GM04503 (cell line): ENCODE measurements around the gene OR8S1.
"Not testable (repeated sequence)": the region's sequence is repeated elsewhere in the genome, so short reads cannot be mapped to it uniquely, and the experiment has no call there.

Experiments
- DNase-seq: peaks from one replicate; pipeline ENCODE4 v3.0.0-alpha.2; 2012; ENCODE audit warnings: low read depth

The OR8S1 gene, protein sequence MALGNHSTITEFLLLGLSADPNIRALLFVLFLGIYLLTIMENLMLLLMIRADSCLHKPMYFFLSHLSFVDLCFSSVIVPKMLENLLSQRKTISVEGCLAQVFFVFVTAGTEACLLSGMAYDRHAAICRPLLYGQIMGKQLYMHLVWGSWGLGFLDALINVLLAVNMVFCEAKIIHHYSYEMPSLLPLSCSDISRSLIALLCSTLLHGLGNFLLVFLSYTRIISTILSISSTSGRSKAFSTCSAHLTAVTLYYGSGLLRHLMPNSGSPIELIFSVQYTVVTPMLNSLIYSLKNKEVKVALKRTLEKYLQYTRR

DNA sequence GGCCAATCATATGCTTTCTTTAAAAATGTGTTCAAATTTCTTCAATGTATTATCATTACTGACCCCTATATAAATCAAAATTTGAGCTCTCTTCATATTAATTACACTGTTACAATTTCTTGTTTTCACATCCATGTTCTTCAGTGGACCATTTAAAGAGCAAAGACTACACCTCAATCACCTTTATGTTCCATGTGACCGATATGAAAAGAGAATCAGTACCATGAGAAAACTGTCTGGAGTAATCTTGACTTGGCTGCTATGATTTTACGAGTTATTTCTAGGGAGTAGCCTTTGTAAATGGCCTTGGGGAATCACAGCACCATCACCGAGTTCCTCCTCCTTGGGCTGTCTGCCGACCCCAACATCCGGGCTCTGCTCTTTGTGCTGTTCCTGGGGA is at the start of gene OR8S1:
OR8S1 (plus strand) TSS at position 301 of the 400 bp plus-strand sequence; CDS start at position 301, 0 bp downstream.
- DNase-seq: no peak

DNA sequence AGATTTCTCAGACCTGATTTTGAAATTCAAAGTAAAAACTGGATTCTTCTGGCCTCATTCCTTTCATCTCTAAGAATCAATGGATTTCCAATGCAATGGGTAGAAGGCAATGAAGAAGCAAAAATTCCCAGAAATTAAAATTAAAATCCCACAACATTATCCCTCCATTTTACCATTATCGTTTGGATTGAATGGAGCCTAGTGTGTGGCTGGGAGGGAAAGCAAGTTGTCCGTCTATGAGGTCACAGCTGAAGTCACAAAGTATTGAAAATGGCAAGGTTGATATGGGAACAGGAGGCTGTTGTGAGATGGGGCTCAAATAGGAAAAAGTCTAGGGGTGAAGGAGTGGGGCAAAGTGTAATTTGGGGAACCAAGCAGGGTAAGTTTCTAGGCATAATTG is 43.2 kb upstream of the OR8S1 start, which contains the start of gene C12orf54:
C12orf54 (plus strand) TSS at position 301 of the 400 bp plus-strand sequence. CDS start 799 bp downstream, outside the sequence.
- DNase-seq: no peak

DNA sequence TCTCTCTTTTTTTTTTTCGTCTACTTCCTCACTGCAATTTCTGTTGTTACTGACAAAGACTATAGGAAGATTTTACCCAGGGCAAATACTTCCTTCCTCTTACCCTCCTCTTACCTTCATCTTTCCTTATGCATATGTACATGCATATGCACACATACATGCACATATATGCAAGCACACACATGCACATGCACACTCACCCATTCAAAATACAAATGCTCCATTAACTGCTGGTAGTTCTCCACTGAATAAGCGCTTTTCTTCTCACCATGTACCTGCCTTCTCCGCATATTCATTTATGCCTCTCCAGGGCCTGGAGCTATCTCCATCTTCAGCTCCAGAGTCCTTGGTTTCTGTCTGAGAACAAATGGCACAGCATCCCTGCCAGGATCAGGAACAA is 42.5 kb upstream of the OR8S1 start:
- DNase-seq: no peak

DNA sequence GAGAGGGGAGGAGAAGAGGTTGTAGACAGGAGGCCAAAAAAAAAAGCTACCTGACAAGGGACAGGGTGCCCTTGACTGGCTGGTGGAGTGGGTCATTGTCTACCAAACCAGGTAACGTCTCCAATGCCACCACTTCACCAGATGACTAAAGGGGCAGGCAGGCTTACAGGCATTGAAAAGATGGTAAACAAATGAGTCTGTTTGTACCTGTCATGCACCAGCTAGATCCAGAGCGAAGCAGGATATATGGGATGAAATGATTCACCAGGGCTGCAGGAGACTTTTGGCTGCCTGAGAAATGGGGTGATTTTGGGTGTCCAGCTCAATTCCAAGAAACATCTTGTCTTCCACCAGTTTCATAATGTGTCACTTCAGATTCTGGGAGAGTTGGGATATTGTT is 39.2 kb upstream of the OR8S1 start:
- DNase-seq: no peak

DNA sequence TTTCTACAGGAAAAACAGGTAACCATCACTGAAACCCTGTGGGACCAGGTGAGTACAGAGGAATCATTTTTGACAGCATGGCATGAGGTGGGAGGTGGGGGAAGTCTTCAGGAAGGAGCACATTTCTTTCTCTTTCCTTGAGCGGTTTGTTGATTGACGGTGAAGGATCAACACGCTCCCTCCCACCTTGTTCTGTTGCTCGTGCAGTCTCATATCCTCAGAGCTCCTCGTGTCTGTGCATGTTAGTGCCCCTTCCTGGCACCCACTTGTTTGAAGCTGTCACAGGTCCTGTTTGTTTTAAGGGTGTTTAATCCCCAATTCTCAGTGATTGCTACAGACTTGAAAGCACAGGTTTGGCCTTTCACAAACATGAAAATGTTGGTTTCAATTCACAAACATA is 38.8 kb upstream of the OR8S1 start:
- DNase-seq: no peak

DNA sequence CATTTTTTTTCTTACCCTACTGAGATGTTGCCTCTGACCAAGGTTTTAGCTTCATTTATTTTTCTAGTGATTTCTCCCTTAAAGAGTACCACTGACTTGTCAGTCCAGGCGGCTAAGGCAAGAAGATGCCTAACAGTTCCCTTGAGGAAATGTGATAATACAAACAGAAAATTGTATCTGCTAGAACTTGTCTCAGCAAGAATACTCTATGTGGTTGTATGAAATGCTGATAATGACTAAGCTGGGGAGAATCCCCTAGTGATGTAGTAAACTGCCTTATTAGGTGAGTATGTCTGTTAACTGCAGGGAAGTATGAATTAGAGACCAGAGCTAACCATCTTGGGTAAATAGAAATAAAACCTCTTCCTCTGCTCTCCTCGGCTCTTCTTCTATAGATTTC is 36.4 kb upstream of the OR8S1 start:
- peak; percentile 2 for DNase-seq

DNA sequence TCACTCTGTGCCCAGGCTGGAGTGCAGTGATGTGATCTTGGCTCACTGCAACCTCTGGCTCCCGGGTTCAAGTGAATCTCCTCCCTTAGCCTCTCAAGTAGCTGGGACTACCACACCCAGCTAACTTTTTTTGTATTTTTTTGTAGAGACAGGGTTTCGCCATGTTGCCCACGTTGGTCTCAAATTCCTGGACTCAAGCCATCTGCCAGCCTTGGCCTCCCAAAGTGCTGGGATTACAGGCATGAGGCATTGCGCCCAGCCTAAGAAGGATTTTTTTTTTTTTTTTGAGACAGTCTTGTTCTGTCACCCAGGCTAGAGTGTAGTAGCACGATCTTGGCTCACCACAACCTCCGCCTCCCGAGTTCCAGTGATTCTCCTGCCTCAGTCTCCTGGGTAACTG is 36.0 kb upstream of the OR8S1 start:
- DNase-seq: not testable (repeated sequence)

DNA sequence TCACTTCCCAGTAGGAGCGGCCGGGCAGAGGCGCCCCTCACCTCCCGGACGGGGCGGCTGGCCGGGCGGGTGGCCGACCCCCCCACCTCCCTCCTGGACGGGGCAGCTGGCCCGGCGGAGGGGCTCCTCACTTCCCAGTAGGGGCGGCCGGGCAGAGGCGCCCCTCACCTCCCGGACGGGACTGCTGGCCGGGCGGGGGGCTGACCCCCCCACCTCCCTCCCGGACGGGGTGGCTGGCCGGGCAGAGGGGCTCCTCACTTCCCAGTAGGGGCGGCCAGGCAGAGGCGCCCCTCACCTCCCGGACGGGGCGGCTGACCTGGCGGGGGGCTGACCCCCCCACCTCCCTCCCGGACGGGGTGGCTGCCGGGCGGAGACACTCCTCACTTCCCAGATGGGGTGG is 25.2 kb upstream of the OR8S1 start:
- DNase-seq: not testable (repeated sequence)

DNA sequence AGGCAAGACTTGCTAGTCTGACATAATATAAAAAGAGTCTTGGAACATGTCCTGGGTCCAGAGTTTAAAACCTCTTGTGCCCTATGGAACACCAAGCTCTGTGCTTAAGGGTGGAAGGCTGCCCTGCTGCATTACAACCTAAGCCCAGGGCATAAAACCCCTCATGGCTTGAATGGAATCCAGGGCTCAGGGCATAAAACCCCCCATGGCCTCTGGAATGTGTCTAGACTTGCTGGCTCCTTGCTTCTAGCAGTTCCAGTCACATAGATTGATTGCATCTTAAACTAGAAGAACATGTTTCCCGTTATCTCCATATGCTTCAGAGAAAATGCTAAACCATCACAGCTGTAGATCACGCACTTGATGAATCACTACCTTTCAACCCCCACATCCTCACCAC is 18.6 kb upstream of the OR8S1 start:
- not testable (repeated sequence) for DNase-seq

DNA sequence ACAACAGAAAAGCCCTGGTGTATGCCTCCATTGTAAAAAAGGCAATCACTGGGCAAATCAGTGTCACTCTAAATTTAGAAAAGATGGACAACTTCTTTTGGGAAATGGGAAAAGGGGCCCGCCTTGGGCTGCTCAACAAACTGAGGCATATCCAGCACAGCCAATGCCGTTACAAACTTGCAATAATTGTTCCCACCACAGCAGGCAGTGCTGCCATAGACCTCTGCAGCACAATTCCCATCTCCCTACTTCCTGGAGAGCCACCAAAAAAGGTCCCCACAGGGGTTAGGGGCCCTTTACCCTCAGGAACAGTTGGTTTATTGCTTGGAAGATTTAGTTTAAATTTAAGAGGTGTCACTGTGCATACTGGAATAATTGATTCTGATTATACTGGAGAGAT is 16.4 kb upstream of the OR8S1 start:
- no peak for DNase-seq

DNA sequence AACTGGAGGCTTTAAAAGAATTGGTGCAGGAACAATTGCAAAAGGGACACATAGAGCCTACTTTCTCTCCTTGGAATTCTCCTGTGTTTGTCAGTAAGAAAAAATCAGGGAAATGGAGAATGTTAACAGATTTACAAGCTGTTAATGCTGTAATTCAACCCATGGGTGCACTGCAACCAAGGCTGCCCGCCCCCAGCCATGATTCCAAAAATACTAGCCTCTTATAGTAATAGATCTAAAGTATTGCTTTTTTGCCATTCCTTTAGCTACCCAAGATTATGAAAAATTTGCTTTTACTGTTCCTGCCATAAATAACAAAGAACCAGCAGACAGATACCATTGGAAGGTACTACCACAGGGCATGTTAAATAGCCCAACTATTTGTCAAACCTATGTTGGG is 15.3 kb upstream of the OR8S1 start:
- DNase-seq: no peak

DNA sequence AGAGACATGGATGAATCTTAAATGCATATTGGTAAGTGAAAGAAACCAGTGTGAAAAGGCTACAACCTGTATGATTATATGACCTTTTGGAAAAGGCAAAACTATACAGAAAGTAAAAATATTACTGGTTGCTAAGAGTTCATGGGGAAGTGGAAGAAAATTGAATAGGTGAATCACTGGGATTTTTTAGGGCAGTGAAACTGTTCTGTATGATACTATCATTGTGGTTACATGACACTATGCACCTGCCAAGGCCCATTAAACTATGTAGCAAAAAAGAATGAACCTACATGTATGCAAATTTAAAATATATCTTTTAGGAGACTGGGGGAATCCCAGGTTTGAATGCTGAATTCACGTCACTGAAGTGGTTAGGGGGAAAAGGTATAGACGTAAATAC is 12.6 kb upstream of the OR8S1 start:
- DNase-seq: no peak

DNA sequence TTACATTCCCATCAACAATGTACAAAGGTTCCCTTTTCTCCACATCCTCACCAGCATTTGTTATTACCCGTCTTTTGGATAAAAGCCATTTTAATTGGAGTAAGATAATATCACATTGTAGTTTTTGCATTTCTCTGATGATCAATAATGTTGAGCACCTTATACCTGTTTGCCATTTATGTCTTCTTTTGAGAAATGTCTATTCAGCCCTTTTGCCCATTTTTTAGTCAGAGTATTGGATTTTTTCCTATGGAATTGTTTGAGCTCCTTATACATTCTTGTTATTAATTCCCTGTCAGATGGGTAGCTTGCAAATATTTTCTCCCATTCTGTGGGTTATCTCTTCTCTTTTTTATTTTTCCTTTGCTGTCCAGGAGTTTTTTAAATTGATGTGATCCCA is 10.7 kb upstream of the OR8S1 start:
- DNase-seq: no peak

DNA sequence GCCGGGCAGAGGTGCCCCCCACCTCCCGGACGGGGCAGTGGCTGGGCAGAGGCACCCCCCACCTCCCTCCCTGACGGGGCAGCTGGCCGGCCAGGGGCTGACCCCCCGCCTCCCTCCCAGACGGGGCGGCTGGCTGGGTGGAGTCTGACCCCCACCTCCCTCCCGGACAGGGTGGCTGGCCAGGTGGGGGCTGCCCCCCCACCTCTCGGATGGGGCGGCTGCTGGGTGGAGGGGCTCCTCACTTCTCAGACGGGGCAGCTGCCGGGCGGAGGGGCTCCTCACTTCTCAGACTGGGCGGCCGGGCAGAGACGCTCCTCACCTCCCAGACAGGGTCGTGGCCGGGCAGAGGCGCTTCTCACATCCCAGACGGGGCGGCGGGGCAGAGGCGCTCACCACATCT is 5.1 kb upstream of the OR8S1 start:
- not testable (repeated sequence) for DNase-seq

DNA sequence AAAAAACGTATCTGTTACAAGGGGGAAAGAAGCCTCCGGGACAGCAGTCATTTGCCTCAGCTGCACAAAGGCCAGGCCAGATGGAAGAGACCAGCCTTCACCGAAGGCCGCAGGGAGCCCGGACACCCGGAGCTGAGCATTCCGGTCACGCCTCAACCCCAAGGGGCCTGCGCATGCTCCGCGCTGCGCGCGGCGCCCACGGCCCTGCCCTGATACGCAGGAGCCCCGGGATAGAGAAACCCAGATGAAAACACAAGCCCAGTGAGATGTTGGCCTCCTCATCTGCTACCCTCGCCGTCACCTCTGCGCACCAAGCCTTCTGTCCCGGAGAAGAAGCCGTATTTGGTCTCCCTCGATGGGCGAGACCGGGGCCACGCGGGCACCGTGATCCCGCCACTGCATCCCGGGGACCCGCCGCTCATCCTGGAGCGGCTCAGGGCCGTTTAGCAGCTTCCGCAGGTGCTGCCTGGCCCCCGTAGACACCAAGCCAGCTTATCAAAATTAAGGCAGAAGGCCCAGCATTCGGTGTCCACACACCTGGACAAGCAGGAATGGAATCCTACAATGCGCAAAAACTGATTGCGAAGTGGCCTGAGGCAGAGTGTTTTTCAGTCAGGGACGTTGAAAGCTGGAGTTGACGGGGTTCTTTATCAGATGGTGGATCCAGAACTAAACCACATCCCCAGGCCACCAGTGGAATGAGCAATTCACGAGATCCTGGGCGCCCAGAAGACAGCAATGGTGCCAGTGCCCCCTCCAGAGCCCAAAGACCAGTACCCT is 2.6 kb downstream of the OR8S1 start:
- no peak for DNase-seq

DNA sequence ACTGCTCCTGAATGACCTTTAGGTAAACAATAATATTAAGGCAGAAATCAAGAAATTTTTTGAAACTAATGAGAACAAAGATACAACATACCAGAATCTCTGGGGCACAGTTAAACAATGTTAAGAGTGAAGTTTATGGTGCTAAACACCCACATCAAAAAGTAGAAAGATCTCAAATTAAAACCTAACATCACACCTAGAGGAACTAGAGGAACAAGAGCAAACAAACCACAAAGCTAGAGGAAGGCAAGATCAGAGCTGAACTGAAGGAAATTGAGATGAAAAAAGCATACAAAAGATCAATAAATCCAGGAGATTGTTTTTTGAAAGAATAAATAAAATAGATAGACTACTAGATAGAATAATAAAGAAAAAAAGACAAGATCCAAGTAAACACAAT is 7.2 kb downstream of the OR8S1 start:
- DNase-seq: no peak

DNA sequence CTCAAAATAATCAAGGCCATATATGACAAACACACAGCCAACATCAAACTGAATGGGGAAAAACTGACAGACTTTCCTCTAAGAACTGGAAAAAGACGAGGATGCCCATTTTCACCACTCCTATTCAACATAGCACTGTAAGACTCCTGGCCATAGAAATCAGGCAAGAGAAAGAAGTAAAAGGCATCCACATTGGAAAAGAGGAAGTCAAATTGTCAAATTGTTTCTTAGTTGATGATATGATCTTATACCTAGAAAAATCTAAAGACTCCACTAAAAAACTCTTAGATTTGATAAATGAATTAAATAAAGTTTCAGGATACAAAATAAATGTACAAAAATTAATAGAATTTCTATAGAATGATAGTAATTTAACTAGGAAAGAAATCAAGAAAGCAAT is 11.2 kb downstream of the OR8S1 start:
- no peak for DNase-seq

DNA sequence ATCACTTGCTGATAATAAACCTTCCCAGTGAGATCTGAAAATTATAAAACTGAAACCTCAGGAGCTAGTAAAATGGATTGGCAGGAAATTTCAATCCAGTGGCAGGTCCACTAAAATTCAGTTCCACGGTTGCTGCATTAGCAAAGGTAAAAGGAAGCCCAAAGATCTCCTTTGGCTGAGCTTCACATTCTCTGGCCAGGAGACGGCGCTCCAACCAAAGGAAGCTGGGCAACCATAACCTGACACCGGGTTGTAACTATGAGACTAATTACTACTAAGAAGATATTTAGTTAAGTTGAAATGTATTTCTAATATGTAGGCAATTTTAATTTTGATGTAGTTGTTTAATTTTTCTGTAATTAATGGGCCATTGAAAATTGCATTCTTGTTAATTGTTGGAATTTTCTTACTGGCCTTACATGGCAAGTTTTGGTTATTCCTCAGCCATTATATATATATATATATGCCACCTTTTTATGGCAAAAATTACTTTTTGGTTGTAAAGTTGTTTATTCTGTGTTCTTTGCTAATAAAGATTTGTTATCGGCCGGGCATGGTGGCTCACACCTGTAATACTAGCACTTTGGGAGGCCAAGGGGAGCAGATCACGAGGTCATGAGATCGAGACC is 17.0 kb downstream of the OR8S1 start:
- no peak for DNase-seq

DNA sequence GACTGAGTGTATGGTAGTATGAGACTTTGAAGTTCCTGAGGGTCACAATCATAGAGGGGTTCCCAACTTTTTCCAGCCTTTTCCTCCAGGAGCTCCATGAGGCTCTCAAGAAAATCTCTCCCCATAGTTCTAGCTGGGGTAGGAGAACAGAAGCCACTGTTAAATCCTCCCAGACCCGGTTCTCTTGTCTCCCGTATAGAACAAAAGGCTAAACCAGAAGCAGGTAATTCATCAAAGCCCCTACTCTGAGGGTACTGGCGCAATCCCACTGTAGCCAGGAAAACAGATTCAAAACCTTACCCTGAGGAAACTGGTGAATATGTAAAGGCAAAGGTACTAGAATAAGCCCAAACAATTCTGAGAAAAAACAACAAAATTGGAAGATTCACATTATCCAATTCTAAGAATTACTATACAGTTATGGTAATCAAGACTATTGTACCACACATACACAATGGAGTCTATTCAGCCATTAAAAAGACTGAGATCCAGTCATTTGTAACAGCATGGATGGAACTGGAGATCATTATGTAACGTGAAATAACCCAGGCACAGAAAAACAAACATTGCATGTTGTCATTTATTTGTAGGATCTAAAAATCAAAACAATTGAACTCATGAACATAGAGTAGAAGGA is 20.5 kb downstream of the OR8S1 start:
- no peak for DNase-seq

DNA sequence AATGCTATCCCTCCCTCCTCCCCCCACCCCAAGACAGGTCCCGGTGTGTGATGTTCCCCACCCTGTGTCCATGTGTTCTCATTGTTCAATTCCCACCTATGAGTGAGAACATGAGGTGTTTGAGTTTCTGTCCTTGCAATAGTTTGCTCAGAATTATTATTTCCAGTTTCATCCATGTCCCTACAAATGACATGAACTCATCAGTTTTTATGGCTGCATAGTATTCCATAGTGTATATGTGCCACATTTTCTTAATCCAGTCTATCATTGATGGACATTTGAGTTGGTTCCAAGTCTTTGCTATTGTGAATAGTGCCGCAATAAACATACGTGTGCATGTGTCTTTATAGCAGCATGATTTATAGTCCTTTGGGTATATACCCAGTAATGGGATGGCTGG is 21.6 kb downstream of the OR8S1 start:
- DNase-seq: not testable (repeated sequence)

DNA sequence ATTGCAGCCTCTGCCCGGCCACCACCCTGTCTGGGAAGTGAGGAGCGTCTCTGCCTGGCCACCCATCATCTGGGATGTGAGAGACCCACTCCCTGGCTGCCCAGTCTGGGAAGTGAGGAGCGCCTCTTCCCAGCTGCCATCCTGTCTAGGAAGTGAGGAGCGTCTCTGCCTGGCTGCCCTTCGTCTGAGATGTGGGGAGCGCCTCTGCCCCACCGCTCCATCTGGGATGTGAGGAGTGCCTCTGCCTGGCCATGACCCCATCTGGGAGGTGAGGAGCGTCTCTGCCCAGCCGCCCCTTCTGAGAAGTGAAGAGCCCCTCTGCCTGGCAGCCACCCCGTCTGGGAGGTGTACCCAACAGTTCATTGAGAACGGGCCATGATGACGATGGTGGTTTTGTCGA is 26.2 kb downstream of the OR8S1 start:
- not testable (repeated sequence) for DNase-seq

DNA sequence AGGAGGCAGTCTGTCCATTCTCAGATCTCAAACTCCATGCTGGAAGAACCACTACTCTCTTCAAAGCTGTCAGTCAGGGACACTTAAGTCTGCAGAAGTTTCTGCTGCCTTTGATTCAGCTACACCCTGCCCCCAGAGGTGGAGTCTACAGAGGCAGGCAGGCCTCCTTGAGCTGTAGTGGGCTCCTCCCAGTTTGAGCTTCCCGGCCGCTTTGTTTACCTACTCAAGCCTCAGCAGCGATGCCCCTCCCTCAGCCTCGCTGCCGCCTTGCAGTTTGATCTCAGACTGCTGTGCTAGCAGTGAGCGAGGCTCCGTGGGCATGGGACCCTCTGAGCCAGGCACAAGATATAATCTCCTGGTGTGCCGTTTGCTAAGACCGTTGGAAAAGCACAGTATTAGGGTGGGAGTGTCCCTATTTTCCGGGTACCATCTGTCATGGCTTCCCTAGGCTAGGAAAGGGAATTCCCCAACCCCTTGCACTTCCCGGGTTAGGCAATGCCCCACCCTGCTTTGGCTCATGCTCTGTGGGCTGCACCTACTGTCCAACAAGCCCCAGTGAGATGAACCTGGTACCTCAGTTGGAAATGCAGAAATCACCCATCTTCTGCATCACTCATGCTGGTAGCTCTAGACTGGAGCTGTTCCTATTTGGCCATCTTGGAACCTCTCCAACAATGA is 28.4 kb downstream of the OR8S1 start:
- not testable (repeated sequence) for DNase-seq
